HepG2 (cell line): ENCODE results near the gene DPEP3. TPM values are rescaled to one million over a fixed set of nuclear protein-coding genes. Genes with fewer than 3 reads are reported as not detected.

Experiments used
- IRX3 ChIP-seq: sonication (generic); formaldehyde crosslinking; IDR thresholded peaks from 2 replicates; pipeline ENCODE4 v1.8.1; 2023; ENCODE audit warnings: mild to moderate bottlenecking, low read depth, missing genetic modification reagents, borderline replicate concordance
- KDM2A ChIP-seq: sonication (generic); formaldehyde crosslinking; IDR thresholded peaks from 2 replicates; pipeline ENCODE4 v1.4.0; 2020; ENCODE audit warnings: low read depth, missing genetic modification reagents, borderline replicate concordance
- PITX1 ChIP-seq: sonication (generic); formaldehyde crosslinking; IDR thresholded peaks from 2 replicates; pipeline ENCODE4 v1.5.1; 2020; ENCODE audit warnings: mild to moderate bottlenecking, missing genetic modification reagents
- RXRB ChIP-seq: IDR thresholded peaks from 2 replicates; pipeline ENCODE4 v1.6.1; 2016; ENCODE audit warnings: borderline replicate concordance, missing genetic modification reagents, missing compliant biosample characterization
- SMAD1 ChIP-seq: sonication (generic); formaldehyde crosslinking; IDR thresholded peaks from 2 replicates; pipeline ENCODE4 v1.4.0; 2020; ENCODE audit warnings: missing genetic modification reagents, low read depth, mild to moderate bottlenecking, borderline replicate concordance
- SRSF9 ChIP-seq: fragments of 200-400 bp; formaldehyde crosslinking; IDR thresholded peaks from 2 replicates; pipeline ENCODE4 v1.6.1; 2018; ENCODE audit warnings: borderline replicate concordance, mild to moderate bottlenecking, low read depth, low read length; ENCODE audit not compliant: insufficient read depth, poor library complexity, severe bottlenecking
- TOE1 ChIP-seq: sonication (generic); formaldehyde crosslinking; IDR thresholded peaks from 2 replicates; pipeline ENCODE4 v1.4.0; 2020; ENCODE audit warnings: mild to moderate bottlenecking, missing genetic modification reagents
- ZNF354B ChIP-seq: sonication (generic); formaldehyde crosslinking; IDR thresholded peaks from 2 replicates; pipeline ENCODE4 v1.8.0; 2022; ENCODE audit warnings: mild to moderate bottlenecking, missing genetic modification reagents
- ZNF780A ChIP-seq: sonication (generic); formaldehyde crosslinking; IDR thresholded peaks from 2 replicates; pipeline ENCODE4 v1.8.0; 2022; ENCODE audit warnings: mild to moderate bottlenecking, missing genetic modification reagents, moderate library complexity
- polyA plus RNA-seq, 8 experiments: library from polyadenylated mRNA; depleted of rRNA in 3 of 8; stranded (reverse) in 7 of 8; unstranded in 1 of 8; fragments of >200 nt; fragmentation: Illumina TruSeq in 4 of 8; extraction: Trizol in 4 of 8; gene quantifications; 2 replicates each; pipeline versions ENCODE4 v1.2.1 to v1.2.3, GENCODE V29; 2011 to 2016; ENCODE audit warnings: low read depth in 4 of 8, missing spikeins in 1 of 8, mixed read lengths in 1 of 8; ENCODE audit not compliant: insufficient read depth in 1 of 8
- total RNA-seq, 5 experiments: library from RNA; depleted of rRNA; stranded (reverse); fragments of >200 nt; fragmentation: Illumina TruSeq; extraction: Trizol; gene quantifications; 2 replicates each; pipeline ENCODE4 v1.2.3, GENCODE V29; 2016; ENCODE audit warnings: low read depth in 1 of 5
- TF ChIP-seq, protein P1 (sequence below): sonication (generic); formaldehyde crosslinking; IDR thresholded peaks from 2 replicates; pipeline ENCODE4; 2020; ENCODE audit warnings: missing genetic modification reagents, mild to moderate bottlenecking, borderline replicate concordance
- TF ChIP-seq, protein P2 (sequence below): sonication (generic); formaldehyde crosslinking; IDR thresholded peaks from 2 replicates; pipeline ENCODE4 v1.4.0; 2020; ENCODE audit warnings: missing genetic modification reagents, borderline replicate concordance
- TF ChIP-seq, protein P3 (sequence below), 2 experiments: sonication (generic) in 1 of 2; formaldehyde crosslinking in 1 of 2; IDR thresholded peaks; 2 replicates each; pipeline versions ENCODE4 v1.4.0 to v1.6.1; 2018 to 2020; ENCODE audit warnings: missing genetic modification reagents in 2 of 2, borderline replicate concordance in 1 of 2, low read depth in 1 of 2, mild to moderate bottlenecking in 1 of 2, missing biosample characterization in 1 of 2
- TF ChIP-seq, protein P4 (sequence below): sonication (generic); formaldehyde crosslinking; IDR thresholded peaks from 2 replicates; pipeline ENCODE4 v1.5.0; 2020; ENCODE audit warnings: missing genetic modification reagents
- TF ChIP-seq, protein P5 (sequence below): sonication (generic); formaldehyde crosslinking; IDR thresholded peaks from 2 replicates; pipeline ENCODE4 v1.5.0; 2020; ENCODE audit warnings: missing genetic modification reagents, mild to moderate bottlenecking, borderline replicate concordance

Gene DPEP3
- total and polyA plus RNA-seq, 2 of the 13 experiments (the other 11 are each of a cell fraction or from before 2014, with no cell fraction given) = not detected

DNA sequence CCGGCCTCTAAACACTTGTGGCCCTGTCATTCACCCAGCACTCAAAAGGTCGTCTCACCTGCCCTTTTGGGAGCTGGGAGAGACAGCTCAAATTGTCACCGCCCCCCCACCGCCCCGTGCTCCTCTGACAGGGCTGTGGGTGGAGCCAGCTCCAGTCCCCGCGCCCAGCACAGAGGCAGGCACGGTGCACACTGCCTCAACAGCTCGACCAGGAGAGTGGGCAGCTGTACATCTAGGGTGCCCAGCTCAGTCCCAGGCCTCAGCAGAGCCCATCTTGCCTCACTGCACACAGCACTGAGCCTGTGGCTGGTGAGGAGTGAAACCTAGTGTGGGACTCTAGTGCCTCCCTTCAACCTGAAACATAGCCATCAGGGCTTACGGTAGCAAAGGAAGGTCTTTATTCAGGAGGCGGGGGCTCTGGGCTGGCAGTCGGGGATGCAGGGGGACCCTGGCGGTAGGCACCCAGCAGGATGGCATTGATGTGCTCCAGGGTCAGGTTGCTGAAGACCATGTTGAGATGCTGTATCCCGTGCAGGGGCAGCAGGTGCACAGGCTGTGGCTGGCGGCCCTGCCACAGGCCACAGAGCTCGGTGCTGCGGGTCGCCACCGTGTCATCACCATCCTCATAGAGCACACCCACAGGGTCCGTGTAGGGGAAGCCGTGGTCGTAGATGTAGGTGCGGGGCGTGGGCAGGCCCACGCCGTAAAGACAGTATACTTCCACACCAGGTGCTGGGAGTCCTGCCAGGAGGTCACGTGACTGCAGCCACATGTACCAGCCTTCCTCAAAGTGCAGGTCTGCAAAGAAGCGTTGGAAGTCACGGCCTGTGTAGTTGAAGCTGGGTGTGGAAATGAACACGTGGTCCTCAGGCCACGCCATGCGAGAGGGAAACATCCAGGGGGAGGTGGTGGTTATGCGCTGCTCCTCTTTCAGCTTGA is 40.5 kb downstream of the DPEP3 start (continued):
- TF ChIP-seq IRX3 (CRISPR knock-in tag) (no peak), PITX1 (CRISPR knock-in tag) (no peak), ZNF354B (CRISPR knock-in tag) (no peak), KDM2A (CRISPR knock-in tag) (peak; percentile 27; the same call in 1 of the 2 replicates), SRSF9 (no peak), RXRB (CRISPR knock-in tag) (no peak), ZNF780A (no peak), TOE1 (no peak), SMAD1 (no peak; the same call in 1 of the 2 replicates)
- TF ChIP-seq, protein P1, sequence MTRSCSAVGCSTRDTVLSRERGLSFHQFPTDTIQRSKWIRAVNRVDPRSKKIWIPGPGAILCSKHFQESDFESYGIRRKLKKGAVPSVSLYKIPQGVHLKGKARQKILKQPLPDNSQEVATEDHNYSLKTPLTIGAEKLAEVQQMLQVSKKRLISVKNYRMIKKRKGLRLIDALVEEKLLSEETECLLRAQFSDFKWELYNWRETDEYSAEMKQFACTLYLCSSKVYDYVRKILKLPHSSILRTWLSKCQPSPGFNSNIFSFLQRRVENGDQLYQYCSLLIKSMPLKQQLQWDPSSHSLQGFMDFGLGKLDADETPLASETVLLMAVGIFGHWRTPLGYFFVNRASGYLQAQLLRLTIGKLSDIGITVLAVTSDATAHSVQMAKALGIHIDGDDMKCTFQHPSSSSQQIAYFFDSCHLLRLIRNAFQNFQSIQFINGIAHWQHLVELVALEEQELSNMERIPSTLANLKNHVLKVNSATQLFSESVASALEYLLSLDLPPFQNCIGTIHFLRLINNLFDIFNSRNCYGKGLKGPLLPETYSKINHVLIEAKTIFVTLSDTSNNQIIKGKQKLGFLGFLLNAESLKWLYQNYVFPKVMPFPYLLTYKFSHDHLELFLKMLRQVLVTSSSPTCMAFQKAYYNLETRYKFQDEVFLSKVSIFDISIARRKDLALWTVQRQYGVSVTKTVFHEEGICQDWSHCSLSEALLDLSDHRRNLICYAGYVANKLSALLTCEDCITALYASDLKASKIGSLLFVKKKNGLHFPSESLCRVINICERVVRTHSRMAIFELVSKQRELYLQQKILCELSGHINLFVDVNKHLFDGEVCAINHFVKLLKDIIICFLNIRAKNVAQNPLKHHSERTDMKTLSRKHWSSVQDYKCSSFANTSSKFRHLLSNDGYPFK (CRISPR knock-in tag) = no peak
- TF ChIP-seq, protein P2, sequence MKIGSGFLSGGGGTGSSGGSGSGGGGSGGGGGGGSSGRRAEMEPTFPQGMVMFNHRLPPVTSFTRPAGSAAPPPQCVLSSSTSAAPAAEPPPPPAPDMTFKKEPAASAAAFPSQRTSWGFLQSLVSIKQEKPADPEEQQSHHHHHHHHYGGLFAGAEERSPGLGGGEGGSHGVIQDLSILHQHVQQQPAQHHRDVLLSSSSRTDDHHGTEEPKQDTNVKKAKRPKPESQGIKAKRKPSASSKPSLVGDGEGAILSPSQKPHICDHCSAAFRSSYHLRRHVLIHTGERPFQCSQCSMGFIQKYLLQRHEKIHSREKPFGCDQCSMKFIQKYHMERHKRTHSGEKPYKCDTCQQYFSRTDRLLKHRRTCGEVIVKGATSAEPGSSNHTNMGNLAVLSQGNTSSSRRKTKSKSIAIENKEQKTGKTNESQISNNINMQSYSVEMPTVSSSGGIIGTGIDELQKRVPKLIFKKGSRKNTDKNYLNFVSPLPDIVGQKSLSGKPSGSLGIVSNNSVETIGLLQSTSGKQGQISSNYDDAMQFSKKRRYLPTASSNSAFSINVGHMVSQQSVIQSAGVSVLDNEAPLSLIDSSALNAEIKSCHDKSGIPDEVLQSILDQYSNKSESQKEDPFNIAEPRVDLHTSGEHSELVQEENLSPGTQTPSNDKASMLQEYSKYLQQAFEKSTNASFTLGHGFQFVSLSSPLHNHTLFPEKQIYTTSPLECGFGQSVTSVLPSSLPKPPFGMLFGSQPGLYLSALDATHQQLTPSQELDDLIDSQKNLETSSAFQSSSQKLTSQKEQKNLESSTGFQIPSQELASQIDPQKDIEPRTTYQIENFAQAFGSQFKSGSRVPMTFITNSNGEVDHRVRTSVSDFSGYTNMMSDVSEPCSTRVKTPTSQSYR = no peak
- TF ChIP-seq, protein P3, sequence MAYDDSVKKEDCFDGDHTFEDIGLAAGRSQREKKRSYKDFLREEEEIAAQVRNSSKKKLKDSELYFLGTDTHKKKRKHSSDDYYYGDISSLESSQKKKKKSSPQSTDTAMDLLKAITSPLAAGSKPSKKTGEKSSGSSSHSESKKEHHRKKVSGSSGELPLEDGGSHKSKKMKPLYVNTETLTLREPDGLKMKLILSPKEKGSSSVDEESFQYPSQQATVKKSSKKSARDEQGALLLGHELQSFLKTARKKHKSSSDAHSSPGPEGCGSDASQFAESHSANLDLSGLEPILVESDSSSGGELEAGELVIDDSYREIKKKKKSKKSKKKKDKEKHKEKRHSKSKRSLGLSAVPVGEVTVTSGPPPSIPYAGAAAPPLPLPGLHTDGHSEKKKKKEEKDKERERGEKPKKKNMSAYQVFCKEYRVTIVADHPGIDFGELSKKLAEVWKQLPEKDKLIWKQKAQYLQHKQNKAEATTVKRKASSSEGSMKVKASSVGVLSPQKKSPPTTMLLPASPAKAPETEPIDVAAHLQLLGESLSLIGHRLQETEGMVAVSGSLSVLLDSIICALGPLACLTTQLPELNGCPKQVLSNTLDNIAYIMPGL (CRISPR knock-in tag; IDR thresholded peaks at IDR 0.05; ENCODE audit: borderline replicate concordance in 1 of 2, low read depth in 1 of 2) = no peak
- TF ChIP-seq, protein P4, sequence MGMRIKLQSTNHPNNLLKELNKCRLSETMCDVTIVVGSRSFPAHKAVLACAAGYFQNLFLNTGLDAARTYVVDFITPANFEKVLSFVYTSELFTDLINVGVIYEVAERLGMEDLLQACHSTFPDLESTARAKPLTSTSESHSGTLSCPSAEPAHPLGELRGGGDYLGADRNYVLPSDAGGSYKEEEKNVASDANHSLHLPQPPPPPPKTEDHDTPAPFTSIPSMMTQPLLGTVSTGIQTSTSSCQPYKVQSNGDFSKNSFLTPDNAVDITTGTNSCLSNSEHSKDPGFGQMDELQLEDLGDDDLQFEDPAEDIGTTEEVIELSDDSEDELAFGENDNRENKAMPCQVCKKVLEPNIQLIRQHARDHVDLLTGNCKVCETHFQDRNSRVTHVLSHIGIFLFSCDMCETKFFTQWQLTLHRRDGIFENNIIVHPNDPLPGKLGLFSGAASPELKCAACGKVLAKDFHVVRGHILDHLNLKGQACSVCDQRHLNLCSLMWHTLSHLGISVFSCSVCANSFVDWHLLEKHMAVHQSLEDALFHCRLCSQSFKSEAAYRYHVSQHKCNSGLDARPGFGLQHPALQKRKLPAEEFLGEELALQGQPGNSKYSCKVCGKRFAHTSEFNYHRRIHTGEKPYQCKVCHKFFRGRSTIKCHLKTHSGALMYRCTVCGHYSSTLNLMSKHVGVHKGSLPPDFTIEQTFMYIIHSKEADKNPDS (CRISPR knock-in tag) = 0 out of 2 replicates have a peak, but pooled peaks have one; percentile 43
- TF ChIP-seq, protein P5, sequence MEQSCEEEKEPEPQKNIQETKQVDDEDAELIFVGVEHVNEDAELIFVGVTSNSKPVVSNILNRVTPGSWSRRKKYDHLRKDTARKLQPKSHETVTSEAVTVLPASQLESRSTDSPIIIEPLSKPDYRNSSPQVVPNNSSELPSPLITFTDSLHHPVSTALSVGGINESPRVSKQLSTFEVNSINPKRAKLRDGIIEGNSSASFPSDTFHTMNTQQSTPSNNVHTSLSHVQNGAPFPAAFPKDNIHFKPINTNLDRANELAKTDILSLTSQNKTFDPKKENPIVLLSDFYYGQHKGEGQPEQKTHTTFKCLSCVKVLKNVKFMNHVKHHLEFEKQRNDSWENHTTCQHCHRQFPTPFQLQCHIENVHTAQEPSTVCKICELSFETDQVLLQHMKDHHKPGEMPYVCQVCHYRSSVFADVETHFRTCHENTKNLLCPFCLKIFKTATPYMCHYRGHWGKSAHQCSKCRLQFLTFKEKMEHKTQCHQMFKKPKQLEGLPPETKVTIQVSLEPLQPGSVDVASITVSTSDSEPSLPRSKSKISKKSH (CRISPR knock-in tag) = 0 out of 2 replicates have a peak, but pooled peaks have one; percentile 69
